BJ (cell line): Measurements from ENCODE around the gene RSPRY1. TPM values are rescaled to one million over a fixed set of nuclear protein-coding genes. Genes with fewer than 3 reads are reported as not detected.

Source experiments
- CTCF ChIA-PET: fragments of 350-600 bp; formaldehyde crosslinking; extraction: SDS; loops from one replicate; lab custom pipeline; 2021; ENCODE audit warnings: antibody characterized with exemption, inconsistent platforms; lab: Yijun Ruan, JAX
- POLR2A ChIA-PET: fragments of 300-600 bp; sonication (Branson Sonifier 250); formaldehyde crosslinking; extraction: SDS; loops from one replicate; lab custom pipeline; 2021; ENCODE audit warnings: antibody characterized with exemption; lab: Charles Lee
- DNase-seq: peaks from one replicate; pipeline ENCODE4 v3.0.0-alpha.2; 2011; ENCODE audit warnings: low read depth
- H3K27me3 ChIP-seq: 2 replicates; pipeline ENCODE4 v1.6.0; 2011; ENCODE audit warnings: low read length; ENCODE audit not compliant: control insufficient read depth, insufficient read depth
- H3K36me3 ChIP-seq: 2 replicates; pipeline ENCODE4 v1.5.1; 2011; ENCODE audit warnings: low read length; ENCODE audit not compliant: control insufficient read depth, insufficient read depth
- H3K4me3 ChIP-seq: 2 replicates; pipeline ENCODE4 v1.5.1; 2011; ENCODE audit warnings: low read depth, mild to moderate bottlenecking, control low read depth, low read length
- CTCF ChIP-seq: IDR thresholded peaks from 2 replicates; pipeline ENCODE4 v1.5.1; 2011; ENCODE audit warnings: low read depth, mild to moderate bottlenecking, control low read depth, inconsistent platforms, low read length, moderate library complexity; ENCODE audit not compliant: insufficient read depth
- polyA plus RNA-seq: library from polyadenylated mRNA; depleted of rRNA; stranded (reverse); fragments of >200 nt; gene quantifications from 2 replicates; pipeline ENCODE4 v1.2.3, GENCODE V29; 2011

RSPRY1 gene
- polyA plus RNA-seq, 1 experiment = 29.7 TPM

- CTCF ChIA-PET = interaction anchor here (1.0 to 1.1 kb wide), 3 partner anchors 10 to 58 kb away, joined by 3 read pairs; no protein-coding TSS in a partner anchor
- TF ChIP-seq CTCF = no peak
Measured at GRCh38 chr16:57140931-57141668, 45.0 kb upstream of the RSPRY1 start.

GRCh38 chr16:57141822-57142631 lies 44.1 kb upstream of the RSPRY1 start:
- Histone ChIP-seq H3K4me3 (no peak overlapping the region), H3K36me3 (peaks cover 3% of the 10 kb centered on the region), H3K27me3 (no peaks in the 10 kb centered on the region)
- POLR2A ChIA-PET = no interaction called here
- no peak for TF ChIP-seq CTCF
- DNase-seq = no peak
- CTCF ChIA-PET = interaction anchor here (1.0 to 1.1 kb wide), 2 partner anchors 11 to 59 kb away, joined by 3 read pairs; no protein-coding TSS in a partner anchor

More at GRCh38 chr16:57140931-57141668, 45.0 kb upstream of the RSPRY1 start:
- POLR2A ChIA-PET = no interaction called here
- Histone ChIP-seq H3K4me3 (no peak overlapping the region), H3K27me3 (no peaks in the 10 kb centered on the region), H3K36me3 (peaks cover 3% of the 10 kb centered on the region)
- no peak for DNase-seq

- ChIA-PET CTCF (no interaction called here), POLR2A (no interaction called here)
- Histone ChIP-seq H3K36me3 (peaks cover 3% of the 10 kb centered on the region), H3K4me3 (no peak overlapping the region), H3K27me3 (no peaks in the 10 kb centered on the region)
- DNase-seq = no peak
- TF ChIP-seq CTCF = no peak
Measured at GRCh38 chr16:57143149-57143921, 42.8 kb upstream of the RSPRY1 start.

GRCh38 chr16:57144027-57144426 lies 42.1 kb upstream of the RSPRY1 start:
- CTCF ChIA-PET = no interaction called here
- Histone ChIP-seq H3K4me3 (no peak overlapping the region), H3K27me3 (no peaks in the 10 kb centered on the region), H3K36me3 (peaks cover 3% of the 10 kb centered on the region)
- POLR2A ChIA-PET = no interaction called here
- no peak for DNase-seq
- TF ChIP-seq CTCF = no peak
